Measurements from ENCODE around the gene RPS6KA5.
"Not testable (repeated sequence)": the region's sequence is repeated elsewhere in the genome, so short reads cannot be mapped to it uniquely, and the experiment has no call there.

The RPS6KA5 gene

GRCh38 chr14:90827919-90828610, 232.4 kb downstream of the RPS6KA5 start:
- DNase-seq = peak; percentile 85

GRCh38 chr14:90823542-90823941, 236.9 kb downstream of the RPS6KA5 start:
- not testable (repeated sequence) for DNase-seq

GRCh38 chr14:90820958-90821357, 239.5 kb downstream of the RPS6KA5 start:
- peak; percentile 61 for DNase-seq

- no peak for DNase-seq
Measured at GRCh38 chr14:90819734-90820393, 240.6 kb downstream of the RPS6KA5 start.

GRCh38 chr14:90818715-90819114, 241.7 kb downstream of the RPS6KA5 start:
- no peak for DNase-seq

GRCh38 chr14:90816681-90817436, 243.6 kb downstream of the RPS6KA5 start:
- DNase-seq = no peak

- DNase-seq = no peak
Measured at GRCh38 chr14:90815822-90816662, 244.4 kb downstream of the RPS6KA5 start, which contains the start of gene TTC7B. TTC7B (minus strand) TSS chr14:90816430; CDS start chr14:90816295, 135 bp downstream.

- no peak for DNase-seq
Measured at GRCh38 chr14:90815572-90815821, 244.9 kb downstream of the RPS6KA5 start.

GRCh38 chr14:90814806-90815571, 245.5 kb downstream of the RPS6KA5 start:
- DNase-seq = no peak

GRCh38 chr14:90813442-90813841, 247.0 kb downstream of the RPS6KA5 start:
- DNase-seq = no peak

GRCh38 chr14:90812109-90812508, 248.3 kb downstream of the RPS6KA5 start:
- DNase-seq = no peak

GRCh38 chr14:90811641-90812040, 248.8 kb downstream of the RPS6KA5 start:
- no peak for DNase-seq

GRCh38 chr14:90810806-90811205, 249.6 kb downstream of the RPS6KA5 start:
- no peak for DNase-seq

GRCh38 chr14:90809530-90810312, 250.7 kb downstream of the RPS6KA5 start:
- DNase-seq = no peak

- no peak for DNase-seq
Measured at GRCh38 chr14:90808759-90809529, 251.5 kb downstream of the RPS6KA5 start.

- no peak for DNase-seq
Measured at GRCh38 chr14:90807060-90807459, 253.4 kb downstream of the RPS6KA5 start.

- no peak for DNase-seq
Measured at GRCh38 chr14:90805662-90806540, 254.5 kb downstream of the RPS6KA5 start.

GRCh38 chr14:90805084-90805391, 255.4 kb downstream of the RPS6KA5 start:
- DNase-seq = no peak

- no peak for DNase-seq
Measured at GRCh38 chr14:90804292-90805083, 256.0 kb downstream of the RPS6KA5 start.

All from activated gamma-delta T cell (primary cell).